ENCODE results near the gene DUSP22.
"Not testable (repeated sequence)": the region's sequence is repeated elsewhere in the genome, so short reads cannot be mapped to it uniquely, and the experiment has no call there.

DUSP22 gene

GRCh38 chr6:280775-281468 lies 11.4 kb upstream of the DUSP22 start:
- DNase-seq, result no peak

- no peak for DNase-seq
These were observed 10.7 kb upstream of the DUSP22 start for GRCh38 chr6:281469-282103.

GRCh38 chr6:282177-282866 lies 10.0 kb upstream of the DUSP22 start:
- DNase-seq, result no peak

GRCh38 chr6:282867-283416 lies 9.3 kb upstream of the DUSP22 start:
- no peak for DNase-seq

GRCh38 chr6:284486-284885 lies 7.8 kb upstream of the DUSP22 start:
- no peak for DNase-seq

- DNase-seq, result no peak
These were observed 7.1 kb upstream of the DUSP22 start for GRCh38 chr6:285030-285771.

- not testable (repeated sequence) for DNase-seq
These were observed 6.4 kb upstream of the DUSP22 start for GRCh38 chr6:285902-286301.

- DNase-seq, result no peak
These were observed 5.4 kb upstream of the DUSP22 start for GRCh38 chr6:286681-287488.

GRCh38 chr6:287489-287860 lies 4.8 kb upstream of the DUSP22 start:
- no peak for DNase-seq

- no peak for DNase-seq
These were observed 3.4 kb upstream of the DUSP22 start for GRCh38 chr6:288866-289265.

- DNase-seq, result no peak
These were observed 2.0 kb upstream of the DUSP22 start for GRCh38 chr6:290111-290922.

- no peak for DNase-seq
These were observed 1.0 kb upstream of the DUSP22 start for GRCh38 chr6:291204-291696.

GRCh38 chr6:292506-293192 lies 362 bp downstream of the DUSP22 start:
- DNase-seq, result peak; percentile 88

GRCh38 chr6:293193-294174 lies 1.2 kb downstream of the DUSP22 start:
- DNase-seq, result peak; percentile 29

GRCh38 chr6:294656-295565 lies 2.6 kb downstream of the DUSP22 start:
- DNase-seq, result no peak

- peak; percentile 25 for DNase-seq
These were observed 4.2 kb downstream of the DUSP22 start for GRCh38 chr6:296151-297122.

All from activated CD4-positive, alpha-beta T cell treated with anti-CD3 and anti-CD28 coated beads, Interleukin-2, Interleukin-6, amounts not matched to agents 100 ng/mL and 50 ng/mL, durations not matched to agents 16 hours and 8 hours (primary cell).